ENCODE results near the gene FASN.

DNA sequence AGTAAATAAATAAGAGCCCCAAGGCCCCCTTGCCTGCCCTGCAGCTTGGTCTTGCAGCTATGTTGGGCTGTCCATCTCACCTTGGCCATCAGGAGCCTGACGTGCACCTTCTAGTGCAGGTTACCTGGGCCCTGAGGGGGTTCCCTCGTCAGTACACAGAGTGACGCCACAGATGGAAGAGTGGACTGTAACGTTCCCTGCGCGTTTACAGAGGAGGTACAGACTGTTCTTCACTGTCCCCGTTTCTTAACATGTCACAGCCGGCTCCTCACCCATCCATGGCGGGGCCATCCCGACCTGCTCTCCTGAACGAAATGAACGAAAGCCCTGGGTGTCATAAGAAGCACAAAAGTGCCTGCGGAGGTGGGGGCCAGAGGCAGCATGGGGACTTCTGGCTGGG lies 15.9 kb upstream of the FASN start:
- TF ChIP-seq, protein P1, sequence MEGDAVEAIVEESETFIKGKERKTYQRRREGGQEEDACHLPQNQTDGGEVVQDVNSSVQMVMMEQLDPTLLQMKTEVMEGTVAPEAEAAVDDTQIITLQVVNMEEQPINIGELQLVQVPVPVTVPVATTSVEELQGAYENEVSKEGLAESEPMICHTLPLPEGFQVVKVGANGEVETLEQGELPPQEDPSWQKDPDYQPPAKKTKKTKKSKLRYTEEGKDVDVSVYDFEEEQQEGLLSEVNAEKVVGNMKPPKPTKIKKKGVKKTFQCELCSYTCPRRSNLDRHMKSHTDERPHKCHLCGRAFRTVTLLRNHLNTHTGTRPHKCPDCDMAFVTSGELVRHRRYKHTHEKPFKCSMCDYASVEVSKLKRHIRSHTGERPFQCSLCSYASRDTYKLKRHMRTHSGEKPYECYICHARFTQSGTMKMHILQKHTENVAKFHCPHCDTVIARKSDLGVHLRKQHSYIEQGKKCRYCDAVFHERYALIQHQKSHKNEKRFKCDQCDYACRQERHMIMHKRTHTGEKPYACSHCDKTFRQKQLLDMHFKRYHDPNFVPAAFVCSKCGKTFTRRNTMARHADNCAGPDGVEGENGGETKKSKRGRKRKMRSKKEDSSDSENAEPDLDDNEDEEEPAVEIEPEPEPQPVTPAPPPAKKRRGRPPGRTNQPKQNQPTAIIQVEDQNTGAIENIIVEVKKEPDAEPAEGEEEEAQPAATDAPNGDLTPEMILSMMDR (IDR thresholded peaks at IDR 0.05; ENCODE audit: extremely low read depth in 1 of 2, insufficient read depth in 1 of 2, low read depth in 1 of 2, low read length in 2 of 2): no peak
- TF ChIP-seq MYC (IDR thresholded peaks at IDR 0.05; ENCODE audit: low read depth, low read length) (no peak), POLR2A (IDR thresholded peaks at IDR 0.05; ENCODE audit: low read depth, low read length) (no peak), POLR2AphosphoS5 (IDR thresholded peaks at IDR 0.05; ENCODE audit: insufficient read depth, low read depth, low read length) (no peak), FOS (IDR thresholded peaks at IDR 0.05; ENCODE audit: borderline replicate concordance, insufficient read depth, low read length) (no peak), EZH2 (IDR thresholded peaks at IDR 0.05; ENCODE audit: borderline replicate concordance, low read depth, low read length, severe bottlenecking) (no peak)
- TF ChIP-seq, protein P2, sequence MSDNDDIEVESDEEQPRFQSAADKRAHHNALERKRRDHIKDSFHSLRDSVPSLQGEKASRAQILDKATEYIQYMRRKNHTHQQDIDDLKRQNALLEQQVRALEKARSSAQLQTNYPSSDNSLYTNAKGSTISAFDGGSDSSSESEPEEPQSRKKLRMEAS (IDR thresholded peaks at IDR 0.05; ENCODE audit: insufficient read depth, insufficient read length): no peak
